Fibroblast of lung (primary cell): ENCODE measurements around the gene SUFU.

Source experiments
- CTCF ChIP-seq, 2 donors: IDR thresholded peaks in 1 of 2; conservative IDR thresholded peaks in 1 of 2; 1 replicate in 1 of 2; 2 replicates in 1 of 2; pipeline ENCODE4 v1.5.1; 2011 to 2012; ENCODE audit warnings: low read length in 2 of 2, control low read depth in 1 of 2, inconsistent platforms in 1 of 2, low read depth in 1 of 2, mild to moderate bottlenecking in 1 of 2
- EZH2 ChIP-seq: IDR thresholded peaks from 2 replicates; pipeline ENCODE4 v1.5.1; 2012; ENCODE audit warnings: low read length, control low read depth, mild to moderate bottlenecking; ENCODE audit errors: missing control alignments

GRCh38 chr10:102676534-102677315 is 173.0 kb downstream of the SUFU start:
- TF ChIP-seq CTCF (conservative IDR thresholded peaks at IDR 0.05 in 1 of 2, IDR thresholded peaks at IDR 0.05 in 1 of 2; ENCODE audit: low read depth in 1 of 2, low read length in 2 of 2) (no peak), EZH2 (no peak)
